MM.1S (cell line): ENCODE measurements around the gene SMC3.

Experiments
- DNase-seq: peaks from one replicate; pipeline ENCODE4 v3.0.0-alpha.2; 2015
- H2AFZ ChIP-seq: fragments of 300-600 bp; sonication (generic); 2 replicates; pipeline ENCODE4 v1.6.0; 2016; ENCODE audit warnings: antibody characterized with exemption, low read length
- H3F3A ChIP-seq: fragments of 300-600 bp; sonication (generic); 2 replicates; pipeline ENCODE4 v1.6.1; 2016; ENCODE audit warnings: mild to moderate bottlenecking, antibody characterized with exemption, low read length, moderate library complexity, mixed read lengths; ENCODE audit not compliant: insufficient read depth
- H3K27ac ChIP-seq: fragments of 300-600 bp; sonication (generic); 2 replicates; pipeline ENCODE4 v1.5.1; 2016; ENCODE audit warnings: mild to moderate bottlenecking, low read length
- H3K27me3 ChIP-seq: fragments of 300-600 bp; sonication (generic); replicated peaks from 2 replicates; pipeline ENCODE4 v1.6.0; 2016; ENCODE audit warnings: low read length; ENCODE audit not compliant: insufficient read depth
- H3K36me3 ChIP-seq: fragments of 300-600 bp; sonication (generic); replicated peaks from 2 replicates; pipeline ENCODE4 v1.6.1; 2016; ENCODE audit warnings: mild to moderate bottlenecking, low read length, mixed read lengths; ENCODE audit not compliant: insufficient read depth
- H3K4me1 ChIP-seq: fragments of 300-600 bp; sonication (generic); 2 replicates; pipeline ENCODE4 v1.6.1; 2016; ENCODE audit warnings: low read length, mixed read lengths
- H3K4me2 ChIP-seq: fragments of 300-600 bp; sonication (generic); 2 replicates; pipeline ENCODE4 v1.6.0; 2016; ENCODE audit warnings: low read depth, low read length
- H3K4me3 ChIP-seq: fragments of 300-600 bp; sonication (generic); 2 replicates; pipeline ENCODE4 v1.5.1; 2016; ENCODE audit warnings: low read length, mixed read lengths
- H3K79me2 ChIP-seq: fragments of 300-600 bp; sonication (generic); 2 replicates; pipeline ENCODE4 v1.6.1; 2016; ENCODE audit warnings: mixed run types, low read length, mixed read lengths
- H3K9ac ChIP-seq: fragments of 300-600 bp; sonication (generic); 2 replicates; pipeline ENCODE4 v1.6.1; 2016; ENCODE audit warnings: low read length, mixed read lengths
- H3K9me2 ChIP-seq: fragments of 300-600 bp; sonication (generic); replicated peaks from 2 replicates; pipeline ENCODE4 v1.6.1; 2016; ENCODE audit warnings: mild to moderate bottlenecking, low read length, mixed read lengths; ENCODE audit not compliant: insufficient read depth
- H3K9me3 ChIP-seq: fragments of 300-600 bp; sonication (generic); replicated peaks from 2 replicates; pipeline ENCODE4 v1.6.1; 2016; ENCODE audit warnings: mild to moderate bottlenecking, low read length, mixed read lengths; ENCODE audit not compliant: insufficient read depth
- H4K20me1 ChIP-seq: fragments of 300-600 bp; sonication (generic); 2 replicates; pipeline ENCODE4 v1.6.1; 2016; ENCODE audit warnings: mild to moderate bottlenecking, low read length, moderate library complexity, mixed read lengths; ENCODE audit not compliant: insufficient read depth
- CTCF ChIP-seq: fragments of 300-600 bp; sonication (generic); IDR thresholded peaks from 2 replicates; pipeline ENCODE4 v1.5.1; 2016; ENCODE audit warnings: antibody characterized with exemption, low read length, mixed read lengths
- EZH2 ChIP-seq: fragments of 300-600 bp; sonication (generic); optimal IDR thresholded peaks from 2 replicates; pipeline ENCODE3; 2017; ENCODE audit warnings: low read depth, mild to moderate bottlenecking, antibody characterized with exemption, low read length, mixed read lengths
- EZH2phosphoT487 ChIP-seq: fragments of 300-600 bp; sonication (generic); IDR thresholded peaks from 2 replicates; pipeline ENCODE4 v1.6.1; 2018; ENCODE audit warnings: antibody characterized with exemption, low read length

The SMC3 gene

GRCh38 chr10:110612629-110613028 lies 45.1 kb downstream of the SMC3 start:
- Histone ChIP-seq H3F3A (peaks cover 36% of the 10 kb centered on the region), H3K9me2 (no peaks in the 10 kb centered on the region), H3K27me3 (no peaks in the 10 kb centered on the region), H3K27ac (peak overlapping the region; percentile 58; the same call in 1 of the 2 replicates), H3K4me2 (peak overlapping the region; percentile 83), H3K4me3 (peak overlapping the region; percentile 34; the same call in 1 of the 2 replicates), H3K9me3 (no peaks in the 10 kb centered on the region), H4K20me1 (no peaks in the 10 kb centered on the region), H2AFZ (peak overlapping the region; percentile 55), H3K36me3 (no peaks in the 10 kb centered on the region), H3K79me2 (no peaks in the 10 kb centered on the region), H3K9ac (no peak overlapping the region), H3K4me1 (peaks cover 26% of the 10 kb centered on the region)
- TF ChIP-seq EZH2phosphoT487 (no peak), CTCF (no peak), EZH2 (no peak)
- DNase-seq, result peak; percentile 19

GRCh38 chr10:110613341-110613995 lies 46.0 kb downstream of the SMC3 start:
- H3K9me3 ChIP-seq, result no peaks in the 10 kb centered on the region
- TF ChIP-seq CTCF (peak; percentile 3; the same call in 1 of the 2 replicates), EZH2 (no peak), EZH2phosphoT487 (no peak)
- H3K36me3 ChIP-seq, result no peaks in the 10 kb centered on the region
- no peaks in the 10 kb centered on the region for H3K79me2 ChIP-seq
- peaks cover 30% of the 10 kb centered on the region for H3F3A ChIP-seq
- DNase-seq, result no peak
- H4K20me1 ChIP-seq, result no peaks in the 10 kb centered on the region
- H3K4me3 ChIP-seq, result no peak overlapping the region
- no peak overlapping the region for H2AFZ ChIP-seq
- H3K9me2 ChIP-seq, result no peaks in the 10 kb centered on the region
- no peak overlapping the region for H3K4me2 ChIP-seq
- H3K9ac ChIP-seq, result no peak overlapping the region
- H3K27me3 ChIP-seq, result no peaks in the 10 kb centered on the region
- peaks cover 26% of the 10 kb centered on the region for H3K4me1 ChIP-seq
- H3K27ac ChIP-seq, result no peak overlapping the region

DNA sequence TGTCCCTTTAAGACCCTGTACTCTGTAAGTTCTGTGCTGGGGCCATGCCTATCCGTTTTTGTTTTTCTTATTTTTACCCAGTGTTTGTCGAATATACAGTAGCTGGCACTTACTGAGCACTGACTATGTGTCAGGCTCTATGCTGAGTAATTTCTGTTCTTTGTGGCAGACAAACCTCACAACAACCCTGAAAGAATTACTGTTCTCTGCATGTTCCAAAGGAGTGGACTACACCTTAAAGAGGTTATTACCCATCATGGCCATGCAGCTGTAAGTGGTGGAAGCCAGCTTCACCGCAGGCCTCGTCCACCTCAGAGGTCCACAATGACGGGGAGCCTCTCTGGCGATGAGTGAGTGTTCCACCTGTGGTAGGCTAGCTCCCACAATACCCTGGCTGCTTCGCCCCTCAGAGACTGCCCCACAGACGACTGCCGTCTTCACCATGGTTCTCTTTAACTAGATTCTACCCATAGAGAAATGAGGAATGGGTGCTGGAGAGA lies 46.6 kb downstream of the SMC3 start:
- TF ChIP-seq EZH2 (no peak), CTCF (no peak), EZH2phosphoT487 (no peak)
- Histone ChIP-seq H3K9ac (no peak overlapping the region), H3K79me2 (no peaks in the 10 kb centered on the region), H3K4me2 (no peak overlapping the region), H3F3A (peaks cover 26% of the 10 kb centered on the region), H3K4me3 (no peak overlapping the region), H2AFZ (no peak overlapping the region), H3K9me2 (no peaks in the 10 kb centered on the region), H3K27me3 (no peaks in the 10 kb centered on the region), H3K27ac (no peak overlapping the region), H3K9me3 (no peaks in the 10 kb centered on the region), H3K4me1 (peaks cover 26% of the 10 kb centered on the region), H4K20me1 (no peaks in the 10 kb centered on the region), H3K36me3 (no peaks in the 10 kb centered on the region)
- DNase-seq, result no peak
